A673 (cell line): ENCODE data around the gene CAP1. TPM values are rescaled to one million over a fixed set of nuclear protein-coding genes. Genes with fewer than 3 reads are reported as not detected.

Experiments used
- BruUV-seq: library from RNA; stranded (reverse); fragments of 400-500 nt; replicated peaks from 2 replicates; lab custom pipeline; 2021; lab: Mats Ljungman, UMichigan
- CTCF ChIA-PET: fragments of 300-600 bp; sonication (Branson Sonifier 250); formaldehyde crosslinking; loops from one replicate; lab custom pipeline; 2022; ENCODE audit warnings: antibody characterized with exemption; lab: Charles Lee
- POLR2A ChIA-PET: fragments of 300-600 bp; sonication (Branson Sonifier 250); formaldehyde crosslinking; loops from one replicate; lab custom pipeline; 2022; ENCODE audit warnings: antibody characterized with exemption; ENCODE audit not compliant: low non-redundant PET; lab: Charles Lee
- DNase-seq: peaks from one replicate; pipeline ENCODE4 v3.0.0-alpha.2; 2015; ENCODE audit warnings: low spot score
- H3K27ac ChIP-seq: fragments of 200-600 bp; sonication (generic); 2 replicates; pipeline ENCODE4 v1.5.1; 2016; ENCODE audit warnings: mixed run types, low read depth, mild to moderate bottlenecking, mixed read lengths, antibody characterized with exemption, low read length; ENCODE audit not compliant: poor library complexity, severe bottlenecking
- H3K27me3 ChIP-seq: fragments of 200-600 bp; sonication (generic); replicated peaks from 2 replicates; pipeline ENCODE4 v1.6.1; 2017; ENCODE audit warnings: mixed run types, low read depth, mild to moderate bottlenecking, mixed read lengths, antibody characterized with exemption, low read length; ENCODE audit not compliant: insufficient read depth, poor library complexity
- H3K36me3 ChIP-seq: fragments of 200-600 bp; sonication (generic); 2 replicates; pipeline ENCODE4 v1.6.1; 2016; ENCODE audit warnings: mixed run types, mild to moderate bottlenecking, mixed read lengths, antibody characterized with exemption, low read length; ENCODE audit not compliant: insufficient read depth, poor library complexity, severe bottlenecking
- H3K4me1 ChIP-seq: fragments of 200-600 bp; sonication (generic); 2 replicates; pipeline ENCODE4 v1.6.1; 2017; ENCODE audit warnings: mixed run types, mild to moderate bottlenecking, mixed read lengths, antibody characterized with exemption, low read length; ENCODE audit not compliant: insufficient read depth, poor library complexity, severe bottlenecking
- H3K4me3 ChIP-seq: fragments of 200-600 bp; sonication (generic); 2 replicates; pipeline ENCODE4 v1.5.1; 2016; ENCODE audit warnings: low read depth, mixed run types, mild to moderate bottlenecking, mixed read lengths, low read length; ENCODE audit not compliant: poor library complexity, severe bottlenecking
- H3K9me3 ChIP-seq: fragments of 200-600 bp; sonication (generic); 2 replicates; pipeline ENCODE4 v1.6.1; 2016; ENCODE audit warnings: mixed run types, low read depth, mild to moderate bottlenecking, mixed read lengths, antibody characterized with exemption, low read length; ENCODE audit not compliant: poor library complexity, severe bottlenecking
- EZH2 ChIP-seq: fragments of 200-600 bp; sonication (generic); IDR thresholded peaks from 2 replicates; pipeline ENCODE4 v1.6.1; 2017; ENCODE audit warnings: borderline replicate concordance, low read depth, mild to moderate bottlenecking, mixed read lengths, antibody characterized with exemption, low read length; ENCODE audit not compliant: poor library complexity, severe bottlenecking
- intact Hi-C: fragments of 100-400 bp; cut with micrococcal nuclease; formaldehyde crosslinking; loops from one replicate; pipeline ENCODE4 v1.10.0; 2022; ENCODE audit not compliant: unreplicated experiment
- total RNA-seq: library from RNA; stranded (reverse); gene quantifications from 2 replicates; pipeline ENCODE4 v1.2.3, GENCODE V29; 2021
- TF ChIP-seq, protein P1 (sequence below): fragments of 300-800, 200-600 bp; sonication (generic); conservative IDR thresholded peaks from 2 replicates; pipeline ENCODE4 v1.5.1; 2017; ENCODE audit warnings: low read depth, mild to moderate bottlenecking, antibody characterized with exemption, low read length, moderate library complexity, mixed read lengths

Gene CAP1
- total RNA-seq, 1 experiment from 2014 or later, result 285 TPM

DNA sequence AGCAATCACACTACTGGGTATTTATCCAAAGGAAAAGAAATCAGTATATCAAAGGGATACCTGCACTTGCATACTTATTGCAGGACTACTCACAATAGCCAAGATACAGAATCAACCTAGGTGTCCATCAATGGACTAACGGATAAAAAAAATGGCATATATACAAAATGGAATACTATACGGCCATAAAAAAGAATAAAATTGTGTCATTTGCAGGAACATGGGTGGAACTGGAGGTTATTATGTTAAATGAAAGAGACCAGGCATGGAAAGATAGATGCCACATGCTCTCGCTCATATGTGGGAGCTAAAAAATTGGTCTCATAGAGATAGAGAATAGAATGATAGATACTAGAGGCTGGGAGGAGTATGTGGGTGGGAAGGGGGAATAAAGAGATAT lies 29.3 kb upstream of the CAP1 start:
- ChIA-PET POLR2A (no interaction called here), CTCF (no interaction called here)
- DNase-seq, result no peak
- Histone ChIP-seq H3K4me1 (no peaks in the 10 kb centered on the region), H3K9me3 (no peaks in the 10 kb centered on the region), H3K4me3 (no peak overlapping the region), H3K27me3 (no peaks in the 10 kb centered on the region), H3K27ac (no peak overlapping the region), H3K36me3 (no peaks in the 10 kb centered on the region)
- intact Hi-C loops, result no loop called here
- BruUV-seq, result no TSS peak
- TF ChIP-seq, protein P1, sequence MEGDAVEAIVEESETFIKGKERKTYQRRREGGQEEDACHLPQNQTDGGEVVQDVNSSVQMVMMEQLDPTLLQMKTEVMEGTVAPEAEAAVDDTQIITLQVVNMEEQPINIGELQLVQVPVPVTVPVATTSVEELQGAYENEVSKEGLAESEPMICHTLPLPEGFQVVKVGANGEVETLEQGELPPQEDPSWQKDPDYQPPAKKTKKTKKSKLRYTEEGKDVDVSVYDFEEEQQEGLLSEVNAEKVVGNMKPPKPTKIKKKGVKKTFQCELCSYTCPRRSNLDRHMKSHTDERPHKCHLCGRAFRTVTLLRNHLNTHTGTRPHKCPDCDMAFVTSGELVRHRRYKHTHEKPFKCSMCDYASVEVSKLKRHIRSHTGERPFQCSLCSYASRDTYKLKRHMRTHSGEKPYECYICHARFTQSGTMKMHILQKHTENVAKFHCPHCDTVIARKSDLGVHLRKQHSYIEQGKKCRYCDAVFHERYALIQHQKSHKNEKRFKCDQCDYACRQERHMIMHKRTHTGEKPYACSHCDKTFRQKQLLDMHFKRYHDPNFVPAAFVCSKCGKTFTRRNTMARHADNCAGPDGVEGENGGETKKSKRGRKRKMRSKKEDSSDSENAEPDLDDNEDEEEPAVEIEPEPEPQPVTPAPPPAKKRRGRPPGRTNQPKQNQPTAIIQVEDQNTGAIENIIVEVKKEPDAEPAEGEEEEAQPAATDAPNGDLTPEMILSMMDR, result no peak
- no peak for TF ChIP-seq EZH2

DNA sequence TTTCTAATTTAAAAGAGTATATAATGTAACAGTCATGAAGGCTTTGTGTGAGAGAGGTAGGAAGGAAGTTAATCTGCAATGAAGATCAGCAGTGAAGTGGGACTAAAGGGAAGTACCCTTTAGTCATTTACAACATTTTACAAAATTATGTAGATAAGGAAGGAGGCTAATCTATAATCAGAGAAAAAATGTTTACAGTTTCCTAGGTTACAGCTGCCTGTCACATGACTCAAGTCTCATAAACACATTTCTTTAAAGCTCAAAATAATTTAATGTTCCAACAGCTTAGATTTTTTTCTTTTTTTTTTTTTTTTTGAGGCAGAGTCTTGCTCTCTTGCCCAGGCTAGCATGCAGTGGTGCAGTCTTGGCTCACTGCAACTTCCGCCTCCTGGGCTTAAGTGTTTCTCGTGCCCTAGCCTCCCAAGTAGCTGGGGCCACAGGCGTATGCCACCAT lies 26.2 kb upstream of the CAP1 start:
- Histone ChIP-seq H3K27ac (no peak overlapping the region), H3K36me3 (no peaks in the 10 kb centered on the region), H3K4me3 (no peak overlapping the region), H3K9me3 (no peaks in the 10 kb centered on the region), H3K4me1 (no peaks in the 10 kb centered on the region), H3K27me3 (no peaks in the 10 kb centered on the region)
- DNase-seq, result no peak
- TF ChIP-seq, protein P1, result no peak
- no peak for TF ChIP-seq EZH2
- CTCF ChIA-PET, result no interaction called here
- no TSS peak for BruUV-seq
- intact Hi-C loops, result no loop called here
- POLR2A ChIA-PET, result interaction anchor here (0.7 kb wide), 1 partner anchor 539 kb away, joined by 4 read pairs; no protein-coding TSS in a partner anchor

DNA sequence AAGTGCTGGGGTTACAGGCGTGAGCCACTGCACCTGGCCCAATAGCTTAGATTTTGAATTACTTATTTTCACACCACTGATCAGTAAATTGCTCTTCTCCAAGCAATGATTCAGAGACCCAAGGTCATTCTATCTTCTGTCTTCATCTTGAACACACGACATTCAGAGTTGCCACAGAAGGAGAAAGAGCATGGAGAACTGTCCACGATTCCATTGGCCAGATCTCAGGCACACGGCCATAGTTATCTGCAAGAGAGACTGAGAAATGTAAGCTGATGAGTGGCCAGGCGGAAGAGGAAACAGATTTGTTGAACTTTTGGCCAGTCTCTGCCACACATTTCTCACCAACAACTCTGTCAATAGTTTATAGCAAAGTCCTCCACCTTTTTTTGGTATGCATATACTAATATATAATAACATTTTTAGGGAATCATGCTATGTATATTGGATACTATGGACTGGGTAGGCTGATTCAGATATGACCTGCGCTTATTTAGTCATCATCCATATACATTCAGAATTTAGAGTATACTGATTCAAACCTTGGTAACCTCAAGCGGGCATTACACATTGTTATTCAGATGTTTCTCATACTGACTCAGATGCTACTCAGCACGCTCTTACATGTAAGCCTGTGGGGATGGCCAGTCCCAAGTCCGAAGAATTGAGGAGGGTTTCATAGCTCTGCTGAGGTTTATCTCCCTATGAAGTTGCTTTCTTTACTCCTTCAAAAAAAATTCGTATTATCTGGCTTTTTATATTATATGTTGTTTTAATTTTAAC lies 25.5 kb upstream of the CAP1 start:
- Histone ChIP-seq H3K36me3 (no peaks in the 10 kb centered on the region), H3K9me3 (no peaks in the 10 kb centered on the region), H3K4me1 (no peaks in the 10 kb centered on the region), H3K4me3 (no peak overlapping the region), H3K27ac (no peak overlapping the region), H3K27me3 (no peaks in the 10 kb centered on the region)
- DNase-seq, result no peak
- TF ChIP-seq, protein P1, result no peak
- no peak for TF ChIP-seq EZH2
- BruUV-seq, result no TSS peak
- intact Hi-C loops, result no loop called here
- ChIA-PET POLR2A (no interaction called here), CTCF (no interaction called here)
